ENCODE measurements around the gene RIC1. TPM values are rescaled to one million over a fixed set of nuclear protein-coding genes. Genes with fewer than 3 reads are reported as not detected.
"Not testable (repeated sequence)": the region's sequence is repeated elsewhere in the genome, so short reads cannot be mapped to it uniquely, and the experiment has no call there.

Gene RIC1
- total and polyA plus RNA-seq, 2 of the 13 experiments (the other 11 are each of a cell fraction or from before 2014, with no cell fraction given): 18.2 to 19.0 TPM

DNA sequence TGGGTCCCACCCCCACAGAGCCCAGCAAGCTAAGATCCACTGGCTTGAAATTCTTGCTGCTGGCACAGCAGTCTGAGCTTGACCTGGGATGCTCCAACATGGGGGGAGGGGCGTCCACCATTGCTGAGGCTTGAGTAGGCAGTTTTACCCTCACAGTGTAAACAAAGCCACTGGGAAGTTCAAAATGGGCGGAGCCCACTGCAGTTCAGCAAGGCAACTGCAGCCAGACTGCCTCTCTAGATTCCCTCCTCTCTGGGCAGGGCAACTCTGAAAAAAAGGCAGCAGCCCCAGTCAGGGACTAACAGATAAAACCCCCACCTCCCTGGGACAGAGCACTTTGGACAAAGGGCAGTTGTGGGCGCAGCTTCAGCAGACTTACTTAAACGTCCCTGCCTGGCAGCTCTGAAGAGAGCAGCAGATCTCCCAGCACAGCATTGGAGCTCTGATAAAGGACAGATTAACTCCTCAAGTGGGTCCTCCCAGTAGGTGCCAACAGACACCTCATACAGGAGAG is 150.9 kb downstream of the RIC1 start (continued):
- TF ChIP-seq ZMYM4 (CRISPR knock-in tag; IDR thresholded peaks at IDR 0.05) (peak; percentile 96), ZNF136 (CRISPR knock-in tag; IDR thresholded peaks at IDR 0.05; ENCODE audit: low read depth) (0 out of 2 replicates have a peak, but pooled peaks have one; percentile 29), ZNF383 (CRISPR knock-in tag; IDR thresholded peaks at IDR 0.05; ENCODE audit: borderline replicate concordance) (peak; percentile 66; the same call in 1 of the 2 replicates), ZNF644 (CRISPR knock-in tag; IDR thresholded peaks at IDR 0.05; ENCODE audit: low read depth) (peak; percentile 69; the same call in 1 of the 2 replicates), ZNF264 (CRISPR knock-in tag; IDR thresholded peaks at IDR 0.05) (0 out of 2 replicates have a peak, but pooled peaks have one; percentile 39), HDAC1 (CRISPR knock-in tag; IDR thresholded peaks at IDR 0.05) (peak; percentile 47), ZNF749 (CRISPR knock-in tag; IDR thresholded peaks at IDR 0.05; ENCODE audit: borderline replicate concordance) (peak; percentile 52; the same call in 1 of the 2 replicates), XRCC5 (optimal IDR thresholded peaks at IDR 0.05; ENCODE audit: low read length) (peak; percentile 43), FOXA1 (CRISPR knock-in tag; IDR thresholded peaks at IDR 0.05) (peak; percentile 93), ISL2 (CRISPR knock-in tag; IDR thresholded peaks at IDR 0.05) (peak; percentile 36; the same call in 1 of the 2 replicates)
- TF ChIP-seq, protein P1, sequence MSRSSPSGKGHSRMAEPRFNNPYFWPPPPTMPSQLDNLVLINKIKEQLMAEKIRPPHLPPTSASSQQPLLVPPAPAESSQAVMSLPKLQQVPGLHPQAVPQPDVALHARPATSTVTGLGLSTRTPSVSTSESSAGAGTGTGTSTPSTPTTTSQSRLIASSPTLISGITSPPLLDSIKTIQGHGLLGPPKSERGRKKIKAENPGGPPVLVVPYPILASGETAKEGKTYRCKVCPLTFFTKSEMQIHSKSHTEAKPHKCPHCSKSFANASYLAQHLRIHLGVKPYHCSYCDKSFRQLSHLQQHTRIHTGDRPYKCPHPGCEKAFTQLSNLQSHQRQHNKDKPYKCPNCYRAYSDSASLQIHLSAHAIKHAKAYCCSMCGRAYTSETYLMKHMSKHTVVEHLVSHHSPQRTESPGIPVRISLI (CRISPR knock-in tag; IDR thresholded peaks at IDR 0.05; ENCODE audit: borderline replicate concordance): peak; percentile 93
- not testable (repeated sequence) for TF ChIP-seq FOXA1 (IDR thresholded peaks at IDR 0.05)
- TF ChIP-seq, protein P2, sequence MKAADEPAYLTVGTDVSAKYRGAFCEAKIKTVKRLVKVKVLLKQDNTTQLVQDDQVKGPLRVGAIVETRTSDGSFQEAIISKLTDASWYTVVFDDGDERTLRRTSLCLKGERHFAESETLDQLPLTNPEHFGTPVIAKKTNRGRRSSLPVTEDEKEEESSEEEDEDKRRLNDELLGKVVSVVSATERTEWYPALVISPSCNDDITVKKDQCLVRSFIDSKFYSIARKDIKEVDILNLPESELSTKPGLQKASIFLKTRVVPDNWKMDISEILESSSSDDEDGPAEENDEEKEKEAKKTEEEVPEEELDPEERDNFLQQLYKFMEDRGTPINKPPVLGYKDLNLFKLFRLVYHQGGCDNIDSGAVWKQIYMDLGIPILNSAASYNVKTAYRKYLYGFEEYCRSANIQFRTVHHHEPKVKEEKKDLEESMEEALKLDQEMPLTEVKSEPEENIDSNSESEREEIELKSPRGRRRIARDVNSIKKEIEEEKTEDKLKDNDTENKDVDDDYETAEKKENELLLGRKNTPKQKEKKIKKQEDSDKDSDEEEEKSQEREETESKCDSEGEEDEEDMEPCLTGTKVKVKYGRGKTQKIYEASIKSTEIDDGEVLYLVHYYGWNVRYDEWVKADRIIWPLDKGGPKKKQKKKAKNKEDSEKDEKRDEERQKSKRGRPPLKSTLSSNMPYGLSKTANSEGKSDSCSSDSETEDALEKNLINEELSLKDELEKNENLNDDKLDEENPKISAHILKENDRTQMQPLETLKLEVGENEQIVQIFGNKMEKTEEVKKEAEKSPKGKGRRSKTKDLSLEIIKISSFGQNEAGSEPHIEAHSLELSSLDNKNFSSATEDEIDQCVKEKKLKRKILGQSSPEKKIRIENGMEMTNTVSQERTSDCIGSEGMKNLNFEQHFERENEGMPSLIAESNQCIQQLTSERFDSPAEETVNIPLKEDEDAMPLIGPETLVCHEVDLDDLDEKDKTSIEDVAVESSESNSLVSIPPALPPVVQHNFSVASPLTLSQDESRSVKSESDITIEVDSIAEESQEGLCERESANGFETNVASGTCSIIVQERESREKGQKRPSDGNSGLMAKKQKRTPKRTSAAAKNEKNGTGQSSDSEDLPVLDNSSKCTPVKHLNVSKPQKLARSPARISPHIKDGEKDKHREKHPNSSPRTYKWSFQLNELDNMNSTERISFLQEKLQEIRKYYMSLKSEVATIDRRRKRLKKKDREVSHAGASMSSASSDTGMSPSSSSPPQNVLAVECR (CRISPR knock-in tag; IDR thresholded peaks at IDR 0.05; ENCODE audit: borderline replicate concordance): peak; percentile 38; the same call in 1 of the 2 replicates
- TF ChIP-seq, protein P3, sequence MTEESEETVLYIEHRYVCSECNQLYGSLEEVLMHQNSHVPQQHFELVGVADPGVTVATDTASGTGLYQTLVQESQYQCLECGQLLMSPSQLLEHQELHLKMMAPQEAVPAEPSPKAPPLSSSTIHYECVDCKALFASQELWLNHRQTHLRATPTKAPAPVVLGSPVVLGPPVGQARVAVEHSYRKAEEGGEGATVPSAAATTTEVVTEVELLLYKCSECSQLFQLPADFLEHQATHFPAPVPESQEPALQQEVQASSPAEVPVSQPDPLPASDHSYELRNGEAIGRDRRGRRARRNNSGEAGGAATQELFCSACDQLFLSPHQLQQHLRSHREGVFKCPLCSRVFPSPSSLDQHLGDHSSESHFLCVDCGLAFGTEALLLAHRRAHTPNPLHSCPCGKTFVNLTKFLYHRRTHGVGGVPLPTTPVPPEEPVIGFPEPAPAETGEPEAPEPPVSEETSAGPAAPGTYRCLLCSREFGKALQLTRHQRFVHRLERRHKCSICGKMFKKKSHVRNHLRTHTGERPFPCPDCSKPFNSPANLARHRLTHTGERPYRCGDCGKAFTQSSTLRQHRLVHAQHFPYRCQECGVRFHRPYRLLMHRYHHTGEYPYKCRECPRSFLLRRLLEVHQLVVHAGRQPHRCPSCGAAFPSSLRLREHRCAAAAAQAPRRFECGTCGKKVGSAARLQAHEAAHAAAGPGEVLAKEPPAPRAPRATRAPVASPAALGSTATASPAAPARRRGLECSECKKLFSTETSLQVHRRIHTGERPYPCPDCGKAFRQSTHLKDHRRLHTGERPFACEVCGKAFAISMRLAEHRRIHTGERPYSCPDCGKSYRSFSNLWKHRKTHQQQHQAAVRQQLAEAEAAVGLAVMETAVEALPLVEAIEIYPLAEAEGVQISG (CRISPR knock-in tag; IDR thresholded peaks at IDR 0.05): 0 out of 2 replicates have a peak, but pooled peaks have one; percentile 28
- TF ChIP-seq, protein P4, sequence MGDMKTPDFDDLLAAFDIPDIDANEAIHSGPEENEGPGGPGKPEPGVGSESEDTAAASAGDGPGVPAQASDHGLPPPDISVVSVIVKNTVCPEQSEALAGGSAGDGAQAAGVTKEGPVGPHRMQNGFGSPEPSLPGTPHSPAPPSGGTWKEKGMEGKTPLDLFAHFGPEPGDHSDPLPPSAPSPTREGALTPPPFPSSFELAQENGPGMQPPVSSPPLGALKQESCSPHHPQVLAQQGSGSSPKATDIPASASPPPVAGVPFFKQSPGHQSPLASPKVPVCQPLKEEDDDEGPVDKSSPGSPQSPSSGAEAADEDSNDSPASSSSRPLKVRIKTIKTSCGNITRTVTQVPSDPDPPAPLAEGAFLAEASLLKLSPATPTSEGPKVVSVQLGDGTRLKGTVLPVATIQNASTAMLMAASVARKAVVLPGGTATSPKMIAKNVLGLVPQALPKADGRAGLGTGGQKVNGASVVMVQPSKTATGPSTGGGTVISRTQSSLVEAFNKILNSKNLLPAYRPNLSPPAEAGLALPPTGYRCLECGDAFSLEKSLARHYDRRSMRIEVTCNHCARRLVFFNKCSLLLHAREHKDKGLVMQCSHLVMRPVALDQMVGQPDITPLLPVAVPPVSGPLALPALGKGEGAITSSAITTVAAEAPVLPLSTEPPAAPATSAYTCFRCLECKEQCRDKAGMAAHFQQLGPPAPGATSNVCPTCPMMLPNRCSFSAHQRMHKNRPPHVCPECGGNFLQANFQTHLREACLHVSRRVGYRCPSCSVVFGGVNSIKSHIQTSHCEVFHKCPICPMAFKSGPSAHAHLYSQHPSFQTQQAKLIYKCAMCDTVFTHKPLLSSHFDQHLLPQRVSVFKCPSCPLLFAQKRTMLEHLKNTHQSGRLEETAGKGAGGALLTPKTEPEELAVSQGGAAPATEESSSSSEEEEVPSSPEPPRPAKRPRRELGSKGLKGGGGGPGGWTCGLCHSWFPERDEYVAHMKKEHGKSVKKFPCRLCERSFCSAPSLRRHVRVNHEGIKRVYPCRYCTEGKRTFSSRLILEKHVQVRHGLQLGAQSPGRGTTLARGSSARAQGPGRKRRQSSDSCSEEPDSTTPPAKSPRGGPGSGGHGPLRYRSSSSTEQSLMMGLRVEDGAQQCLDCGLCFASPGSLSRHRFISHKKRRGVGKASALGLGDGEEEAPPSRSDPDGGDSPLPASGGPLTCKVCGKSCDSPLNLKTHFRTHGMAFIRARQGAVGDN (CRISPR knock-in tag; IDR thresholded peaks at IDR 0.05): peak; percentile 73
